GM18867 (cell line): Measurements from ENCODE around the gene SYNGR3.

Experiments
- ATAC-seq: cut with Tn5 transposase; IDR thresholded peaks from one replicate; pipeline ENCODE4 v1.9.1; 2021; ENCODE audit warnings: mild to moderate bottlenecking, moderate library complexity; ENCODE audit not compliant: unreplicated experiment

Gene SYNGR3

DNA sequence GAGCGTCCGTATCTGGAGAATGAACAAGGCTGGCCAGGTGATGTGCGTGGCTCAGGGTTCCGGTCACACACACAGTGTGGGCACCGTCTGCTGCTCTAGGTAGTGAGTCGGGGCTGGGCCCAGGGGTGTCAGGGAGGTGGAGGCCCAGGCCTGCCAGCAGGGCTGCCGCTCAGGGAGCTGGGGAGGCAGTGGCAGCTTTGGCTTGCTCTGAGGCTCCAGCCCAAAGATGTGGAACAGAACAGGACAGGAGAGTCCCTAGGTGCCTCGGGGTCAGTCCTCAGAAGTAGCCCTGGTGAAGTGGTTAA, 13.6 kb upstream of the SYNGR3 start:
- no peak for ATAC-seq

DNA sequence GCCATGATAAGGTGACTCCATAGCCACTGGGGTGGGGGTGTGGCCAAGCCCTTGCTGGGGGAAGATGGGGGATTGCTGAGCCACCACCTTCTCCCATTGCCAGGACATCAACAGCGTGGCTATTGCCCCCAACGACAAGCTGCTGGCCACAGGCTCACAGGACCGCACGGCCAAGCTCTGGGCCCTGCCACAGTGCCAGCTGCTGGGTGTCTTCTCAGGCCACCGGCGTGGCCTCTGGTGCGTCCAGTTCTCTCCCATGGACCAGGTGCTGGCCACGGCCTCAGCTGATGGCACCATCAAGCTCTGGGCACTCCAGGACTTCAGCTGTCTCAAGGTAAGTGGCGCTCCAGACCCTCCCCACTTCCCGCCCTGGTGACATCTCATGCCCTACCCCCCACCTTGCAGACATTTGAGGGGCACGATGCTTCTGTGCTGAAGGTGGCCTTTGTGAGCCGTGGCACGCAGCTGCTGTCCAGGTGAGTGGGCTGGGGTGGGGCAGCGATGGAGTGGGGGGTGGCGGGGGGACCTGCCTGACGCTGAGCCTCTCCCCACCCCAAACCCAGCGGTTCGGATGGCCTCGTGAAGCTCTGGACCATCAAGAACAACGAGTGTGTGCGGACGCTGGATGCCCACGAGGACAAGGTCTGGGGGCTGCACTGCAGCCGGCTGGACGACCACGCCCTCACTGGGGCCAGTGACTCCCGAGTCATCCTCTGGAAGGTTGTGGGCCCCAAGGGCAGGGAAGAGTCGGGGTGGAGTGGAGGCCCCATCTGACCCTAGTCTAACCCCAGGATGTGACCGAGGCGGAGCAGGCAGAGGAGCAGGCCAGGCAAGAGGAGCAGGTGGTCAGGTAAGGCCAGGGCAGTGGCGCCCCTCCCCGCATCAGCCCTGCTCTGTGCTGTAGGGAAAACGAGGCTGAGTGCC, 12.6 kb upstream of the SYNGR3 start:
- ATAC-seq = no peak

DNA sequence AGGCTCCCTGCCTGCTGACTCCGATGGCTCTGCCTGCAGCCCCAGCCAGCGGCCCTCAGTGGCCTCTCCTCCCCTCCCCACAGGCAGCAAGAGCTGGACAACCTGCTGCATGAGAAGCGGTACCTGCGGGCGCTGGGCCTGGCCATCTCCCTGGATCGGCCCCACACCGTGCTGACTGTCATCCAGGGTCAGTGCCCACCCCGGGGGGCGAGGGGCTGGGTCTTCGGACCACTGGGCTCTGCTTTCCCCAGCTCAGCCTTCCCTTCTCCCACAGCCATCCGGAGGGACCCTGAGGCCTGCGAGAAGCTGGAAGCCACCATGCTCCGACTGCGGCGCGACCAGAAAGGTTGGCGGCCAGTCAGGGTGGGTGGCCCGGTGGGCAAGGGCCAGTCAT, 11.9 kb upstream of the SYNGR3 start:
- no peak for ATAC-seq

DNA sequence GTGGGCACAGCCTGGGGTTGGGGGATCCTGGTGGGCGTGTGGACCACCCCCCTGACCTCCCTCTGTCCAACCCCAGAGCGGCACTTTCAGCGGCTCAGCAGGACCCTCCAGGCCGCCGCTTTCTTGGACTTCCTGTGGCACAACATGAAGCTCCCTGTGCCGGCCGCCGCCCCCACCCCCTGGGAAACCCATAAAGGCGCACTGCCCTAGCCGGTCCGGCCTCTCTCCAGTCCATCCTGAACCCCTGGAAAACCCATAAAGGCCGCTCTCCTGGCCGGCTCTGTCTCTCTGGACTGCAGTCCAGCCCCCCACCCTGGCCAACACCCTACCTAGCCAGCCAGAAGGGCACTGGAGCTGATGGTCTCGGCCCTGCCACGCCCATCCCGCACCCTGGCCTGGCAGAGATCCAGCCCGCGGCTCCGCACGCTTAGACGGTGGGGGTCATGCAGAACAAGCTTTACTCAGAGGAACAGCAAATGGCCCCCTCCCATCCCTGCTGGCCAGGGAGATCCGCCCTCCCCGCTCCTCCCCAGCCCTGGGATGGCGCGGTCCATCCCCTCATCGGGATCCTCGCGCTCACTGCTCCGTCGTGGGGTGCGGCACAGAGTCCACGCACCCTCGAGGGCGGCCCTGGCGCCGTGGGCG, 11.2 kb upstream of the SYNGR3 start:
- ATAC-seq = no peak

DNA sequence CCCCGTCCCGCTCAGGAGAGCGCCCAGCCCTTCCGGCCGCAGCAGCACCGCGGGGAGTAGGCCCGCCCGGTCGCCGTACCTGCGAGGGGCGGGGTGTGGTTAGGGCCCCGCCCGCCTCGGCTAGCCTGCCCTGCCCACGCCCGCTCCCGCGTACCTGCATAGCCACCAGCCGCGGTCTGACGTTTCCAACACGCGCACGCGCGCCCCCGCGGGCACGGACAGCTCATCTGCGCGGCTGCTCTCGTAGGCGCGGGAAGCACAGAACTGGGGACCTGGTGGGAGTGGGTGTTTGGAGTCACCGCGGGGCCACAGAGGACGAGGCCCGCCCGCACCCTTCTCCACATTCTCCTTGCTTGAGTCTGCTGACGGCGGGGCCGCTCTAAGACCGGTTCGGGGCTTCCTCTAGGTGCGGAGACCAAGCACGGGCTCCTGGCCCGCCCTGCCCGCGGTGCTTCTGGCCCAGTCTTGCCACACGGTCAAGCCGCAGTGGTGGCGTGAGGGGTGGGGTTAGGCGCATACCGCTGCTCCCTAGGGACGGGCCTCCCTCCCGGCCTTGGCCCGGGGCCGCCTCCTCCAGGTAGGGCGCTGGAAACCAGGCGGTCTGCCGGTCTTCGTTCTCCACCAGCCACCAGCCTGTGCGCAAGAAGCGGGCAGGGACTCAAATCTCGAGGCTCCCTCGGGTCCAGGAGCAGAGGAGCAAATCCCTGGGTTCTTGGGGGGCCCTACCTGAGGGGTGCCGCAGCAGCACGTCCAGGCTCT, 10.3 kb upstream of the SYNGR3 start:
- ATAC-seq = no peak

DNA sequence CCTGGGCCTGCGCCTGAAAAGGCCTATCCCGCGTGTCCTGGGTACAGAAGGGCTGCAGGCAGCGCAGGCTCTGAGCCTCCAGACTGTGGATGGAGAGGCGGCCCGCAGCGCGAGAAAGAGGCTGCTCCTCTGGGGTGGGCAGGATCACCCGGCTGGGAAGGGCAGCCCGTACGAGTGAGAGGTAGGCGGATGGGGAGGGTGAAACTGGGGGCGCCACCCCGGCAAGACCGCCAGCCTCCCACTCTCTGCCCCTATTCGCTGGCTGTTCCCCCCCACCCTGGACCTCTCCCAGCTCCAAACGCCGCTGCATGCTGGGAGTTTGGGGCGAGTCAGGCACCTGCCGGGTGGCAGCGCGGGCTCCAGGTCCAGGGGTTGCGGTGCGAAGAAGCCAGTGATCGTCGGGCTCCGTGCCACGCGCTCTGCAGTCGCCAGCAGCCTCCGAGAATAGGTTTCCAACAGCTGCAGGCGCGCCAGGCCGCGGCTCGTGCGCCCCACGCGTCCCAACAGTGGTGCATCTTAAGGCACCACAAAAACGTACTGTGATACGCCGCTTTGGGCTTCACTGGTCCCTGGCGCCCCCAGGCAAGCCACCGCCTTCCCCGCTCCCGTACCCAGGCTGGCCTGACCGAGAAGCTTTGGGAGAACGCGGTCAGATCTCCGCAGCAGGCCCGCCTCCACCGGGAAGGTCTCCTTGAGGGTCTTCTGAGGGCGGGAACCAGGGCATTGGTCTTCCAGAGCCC, 9.6 kb upstream of the SYNGR3 start:
- ATAC-seq = no peak

DNA sequence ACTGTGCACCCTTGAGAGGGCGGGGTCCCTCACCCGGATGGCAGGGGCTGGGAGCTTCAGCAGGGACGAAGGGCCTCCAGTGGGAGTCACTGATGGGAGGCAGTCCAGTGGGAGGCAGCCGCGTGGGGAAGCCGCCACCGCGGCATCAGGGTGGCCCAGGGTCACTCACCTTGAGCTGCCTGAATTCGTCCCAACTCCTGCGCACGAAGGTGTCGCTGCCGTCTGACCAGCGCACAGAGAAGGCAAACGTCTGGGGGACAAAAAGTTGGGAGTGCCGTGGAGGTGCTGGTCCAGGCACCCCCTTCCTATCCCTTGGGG, 9.0 kb upstream of the SYNGR3 start:
- no peak for ATAC-seq

DNA sequence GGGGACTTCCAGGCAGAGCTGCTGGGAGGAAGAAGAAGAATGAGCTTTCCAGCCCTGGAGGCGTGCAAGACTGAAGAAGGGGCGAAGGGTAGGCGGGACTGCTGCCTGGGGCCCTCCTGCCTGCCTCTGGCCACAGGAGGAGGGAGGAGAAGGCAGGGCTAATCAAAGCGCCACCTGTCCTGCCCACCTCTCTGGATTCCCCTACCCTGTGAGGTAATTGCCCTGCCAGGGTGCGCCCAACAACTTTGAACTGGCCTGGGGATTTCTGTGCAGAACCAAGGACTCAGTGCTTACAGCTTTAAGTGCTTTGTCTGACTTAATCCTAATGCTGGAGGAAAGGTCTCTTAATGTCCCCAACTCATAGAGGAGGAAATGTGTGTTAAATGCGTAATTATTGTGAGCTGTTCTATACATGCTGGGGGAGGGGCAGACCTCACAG, 8.4 kb upstream of the SYNGR3 start, which contains the start of gene NOXO1:
Gene NOXO1, minus strand, starts transcription at position 72 of the 439 bp plus-strand sequence. CDS start 290 bp downstream, outside the sequence.
- no peak for ATAC-seq

DNA sequence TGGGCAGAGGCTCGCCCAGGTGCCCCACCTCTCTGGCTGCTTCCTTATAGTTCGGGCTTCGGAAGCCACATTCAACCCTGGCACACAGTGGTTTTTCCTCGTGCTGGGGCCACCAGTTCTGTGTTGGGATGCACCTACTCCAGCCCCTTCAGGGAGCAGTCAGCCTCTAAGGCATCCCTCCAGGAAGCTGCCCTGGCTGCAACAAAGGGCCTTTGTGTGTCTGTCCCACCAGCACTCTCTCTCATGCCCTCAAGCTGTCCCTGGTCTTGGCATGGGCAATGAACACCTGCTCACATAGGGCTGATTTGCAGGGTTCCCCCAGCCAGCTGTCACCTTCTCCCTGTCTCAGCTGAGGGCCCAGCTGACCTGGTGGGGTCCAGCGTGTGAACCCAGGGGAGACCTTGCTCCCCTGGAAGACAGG, 7.7 kb upstream of the SYNGR3 start:
- no peak for ATAC-seq

DNA sequence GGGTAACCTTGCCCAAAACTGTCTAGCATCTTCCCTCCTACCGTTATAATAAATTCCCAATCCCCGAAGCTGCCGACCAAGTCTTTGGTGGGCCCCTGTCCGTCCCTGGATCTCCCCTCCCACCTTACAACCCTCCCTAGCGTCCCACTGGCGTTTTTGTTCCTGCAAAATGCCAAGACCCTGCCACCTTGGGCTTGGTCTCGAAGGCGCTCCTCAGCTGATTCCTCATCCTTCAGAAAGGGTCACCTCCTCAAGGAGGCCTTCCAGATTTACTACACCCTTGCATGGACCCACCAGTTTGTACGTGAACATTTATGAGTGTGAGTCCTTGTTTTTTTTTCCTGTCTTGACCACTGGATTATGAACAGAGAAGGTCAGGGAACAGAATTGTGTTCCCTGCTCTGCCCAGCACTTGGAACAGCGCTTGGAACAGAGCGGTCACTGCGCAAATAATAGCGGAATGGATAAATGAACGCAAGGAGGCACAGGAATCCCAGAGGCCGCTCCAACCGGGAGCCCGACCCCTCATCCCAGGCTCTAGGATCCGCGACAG, 6.7 kb upstream of the SYNGR3 start:
- no peak for ATAC-seq

DNA sequence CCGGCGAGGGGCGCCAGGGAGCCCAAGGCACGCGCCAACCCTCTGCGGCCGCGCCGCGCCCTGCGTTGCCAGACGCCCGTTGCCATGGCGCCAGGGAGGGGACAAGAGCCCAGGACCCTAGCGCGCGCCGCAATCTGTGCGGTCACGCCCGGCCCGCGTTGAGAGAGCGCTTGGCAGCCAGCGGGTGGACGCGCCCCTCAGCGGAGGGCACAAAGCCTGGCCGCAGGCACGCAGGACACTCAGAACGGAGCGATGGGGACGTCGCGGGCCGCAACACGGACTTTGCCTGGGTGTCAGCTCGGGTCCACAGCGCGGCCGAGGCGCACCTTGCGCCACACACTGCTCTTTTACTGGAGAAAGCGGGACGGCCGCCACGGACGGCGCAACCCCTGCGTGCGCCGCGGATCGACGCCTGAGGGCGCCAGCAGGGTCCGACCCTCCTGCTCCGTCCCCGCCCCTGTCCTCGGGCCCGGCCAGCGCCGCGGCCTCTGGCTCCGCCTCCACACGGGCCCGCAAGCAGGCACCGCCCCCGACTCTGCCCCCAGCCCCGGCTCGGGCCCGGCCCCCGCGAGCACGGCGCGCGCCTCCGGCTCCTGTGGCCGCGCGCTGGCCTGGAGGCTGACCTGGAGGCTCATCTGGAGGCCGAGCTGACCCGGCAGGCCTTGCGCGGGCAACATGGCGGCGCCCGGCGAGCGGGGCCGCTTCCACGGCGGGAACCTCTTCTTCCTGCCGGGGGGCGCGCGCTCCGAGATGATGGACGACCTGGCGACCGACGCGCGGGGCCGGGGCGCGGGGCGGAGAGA, 6.0 kb upstream of the SYNGR3 start, which contains the start of gene GFER:
Gene GFER, plus strand, starts transcription at position 650 of the 803 bp plus-strand sequence. Its CDS starts 26 bp downstream, at position 676.
- peak; percentile 74 for ATAC-seq

DNA sequence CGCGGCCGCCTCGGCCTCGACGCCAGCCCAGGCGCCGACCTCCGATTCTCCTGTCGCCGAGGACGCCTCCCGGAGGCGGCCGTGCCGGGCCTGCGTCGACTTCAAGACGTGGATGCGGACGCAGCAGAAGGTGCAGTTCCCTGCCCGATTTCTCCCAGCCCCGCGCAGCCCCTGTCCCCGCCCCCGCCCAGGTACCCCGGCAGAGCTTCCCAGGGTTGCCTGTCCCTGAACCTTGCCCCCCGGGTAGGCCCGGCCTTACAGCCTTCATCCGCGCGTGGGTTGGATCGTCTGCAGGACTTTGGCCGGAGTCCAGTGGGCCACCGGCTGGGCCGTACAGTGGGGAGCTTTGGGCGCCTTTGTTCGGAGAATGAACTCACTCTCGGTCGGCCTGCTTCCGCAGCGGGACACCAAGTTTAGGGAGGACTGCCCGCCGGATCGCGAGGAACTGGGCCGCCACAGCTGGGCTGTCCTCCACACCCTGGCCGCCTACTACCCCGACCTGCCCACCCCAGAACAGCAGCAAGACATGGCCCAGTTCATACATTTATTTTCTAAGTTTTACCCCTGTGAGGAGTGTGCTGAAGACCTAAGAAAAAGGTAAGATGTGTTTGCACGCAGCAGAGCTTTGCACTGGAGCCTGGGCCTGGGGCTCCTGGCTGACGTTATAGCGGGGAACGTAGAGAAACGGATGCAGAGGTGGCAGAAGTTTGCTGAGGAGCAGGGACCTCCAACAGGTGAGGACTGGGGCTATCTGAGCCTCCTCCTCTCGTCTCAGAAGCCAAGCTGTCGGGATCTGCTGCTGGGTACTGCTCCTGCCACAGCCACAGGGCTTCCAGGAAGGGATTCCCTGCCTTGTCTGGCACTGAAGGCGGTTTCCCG, 5.2 kb upstream of the SYNGR3 start:
- no peak for ATAC-seq

DNA sequence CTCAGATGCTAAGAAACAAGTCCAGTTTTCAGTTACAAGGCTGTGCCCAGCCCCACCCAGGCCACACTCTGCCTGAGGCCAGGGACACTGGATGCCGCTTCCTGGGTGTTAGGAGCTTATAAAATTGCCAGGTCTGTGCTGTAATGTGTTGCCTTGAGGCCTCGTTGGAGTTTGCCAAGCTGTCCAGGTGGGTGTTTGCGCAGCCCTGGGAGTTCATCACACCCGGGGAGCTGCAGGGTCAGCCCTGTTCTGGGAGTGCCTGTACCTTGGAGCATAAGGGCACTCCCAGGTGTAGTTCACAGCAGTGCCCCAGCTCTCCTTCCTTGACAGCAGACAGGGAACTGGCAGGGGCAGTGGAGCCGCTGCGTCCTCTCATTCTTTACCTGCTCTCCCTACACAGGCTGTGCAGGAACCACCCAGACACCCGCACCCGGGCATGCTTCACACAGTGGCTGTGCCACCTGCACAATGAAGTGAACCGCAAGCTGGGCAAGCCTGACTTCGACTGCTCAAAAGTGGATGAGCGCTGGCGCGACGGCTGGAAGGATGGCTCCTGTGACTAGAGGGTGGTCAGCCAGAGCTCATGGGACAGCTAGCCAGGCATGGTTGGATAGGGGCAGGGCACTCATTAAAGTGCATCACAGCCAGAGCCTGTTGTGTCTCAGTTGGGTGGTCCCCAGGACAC, 4.2 kb upstream of the SYNGR3 start:
- no peak for ATAC-seq

DNA sequence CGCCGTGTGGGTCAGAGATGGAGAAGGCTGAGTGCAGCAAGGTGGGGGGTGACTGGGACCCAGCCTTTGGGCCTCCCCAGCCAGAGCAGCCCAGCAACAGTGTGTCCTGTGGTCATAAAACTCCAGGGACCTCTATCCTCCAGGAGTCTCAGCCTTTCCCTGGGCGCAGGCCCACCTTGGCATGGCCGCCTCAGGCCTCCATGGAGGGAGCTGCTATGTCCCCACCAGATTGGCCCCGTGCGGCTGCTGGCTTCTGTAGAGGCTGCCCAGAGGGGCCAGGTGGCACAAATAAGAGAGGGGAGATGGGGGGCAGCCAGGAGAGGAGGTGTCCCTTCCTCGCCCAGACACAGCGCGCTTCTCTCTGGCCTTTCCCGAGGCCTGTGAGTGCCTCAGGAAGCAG, 2.6 kb upstream of the SYNGR3 start:
- ATAC-seq = no peak

DNA sequence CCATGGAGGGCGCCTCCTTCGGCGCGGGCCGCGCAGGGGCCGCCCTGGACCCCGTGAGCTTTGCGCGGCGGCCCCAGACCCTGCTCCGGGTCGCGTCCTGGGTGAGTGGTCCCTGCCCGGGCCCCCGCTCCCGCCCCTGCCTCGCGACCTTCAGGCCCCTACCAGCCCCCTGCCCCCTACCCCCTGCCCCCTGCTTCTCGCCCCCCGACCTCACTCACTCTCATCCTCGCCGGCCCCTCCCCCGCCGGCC, 256 bp downstream of the SYNGR3 start:
- ATAC-seq = no peak

DNA sequence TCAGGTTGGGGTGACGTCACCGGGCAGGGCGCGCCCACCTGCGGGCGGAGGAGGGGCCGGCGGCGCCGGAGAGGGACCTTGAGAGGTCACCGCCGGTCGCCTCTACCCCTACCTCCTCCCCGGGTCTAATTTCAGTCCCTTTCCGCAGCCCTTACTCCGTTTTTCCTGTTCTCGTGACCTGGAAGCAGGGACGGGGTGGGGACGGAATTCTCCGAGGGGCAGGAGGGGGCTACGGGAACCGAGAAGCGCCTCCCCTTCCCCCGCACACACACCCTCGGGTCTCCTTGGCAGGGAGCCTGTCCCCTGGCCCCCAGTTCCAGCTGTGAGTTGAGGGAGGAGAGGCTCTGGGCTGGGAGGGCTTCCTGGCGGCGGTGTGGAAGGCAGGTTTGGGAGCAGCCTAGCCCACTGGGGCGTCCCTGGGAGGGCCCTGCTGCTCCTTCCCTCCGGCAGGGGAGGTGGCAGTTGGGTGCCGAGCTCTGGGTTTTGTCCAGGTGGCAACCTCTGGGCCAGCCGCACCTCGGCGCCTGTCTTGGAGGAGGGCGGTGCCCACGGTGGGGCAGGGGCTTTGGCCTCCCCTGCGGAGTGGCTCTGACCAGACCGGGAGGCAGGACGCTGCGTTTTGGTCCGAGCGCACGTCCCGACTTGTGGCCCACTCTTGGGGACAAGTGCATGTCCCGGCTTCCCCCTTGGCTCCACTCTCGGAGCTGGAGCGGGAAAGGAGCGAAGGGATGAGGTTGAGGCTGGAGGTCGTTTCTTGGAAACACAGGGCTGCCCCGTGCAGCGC, 773 bp downstream of the SYNGR3 start:
- peak; percentile 5 for ATAC-seq

DNA sequence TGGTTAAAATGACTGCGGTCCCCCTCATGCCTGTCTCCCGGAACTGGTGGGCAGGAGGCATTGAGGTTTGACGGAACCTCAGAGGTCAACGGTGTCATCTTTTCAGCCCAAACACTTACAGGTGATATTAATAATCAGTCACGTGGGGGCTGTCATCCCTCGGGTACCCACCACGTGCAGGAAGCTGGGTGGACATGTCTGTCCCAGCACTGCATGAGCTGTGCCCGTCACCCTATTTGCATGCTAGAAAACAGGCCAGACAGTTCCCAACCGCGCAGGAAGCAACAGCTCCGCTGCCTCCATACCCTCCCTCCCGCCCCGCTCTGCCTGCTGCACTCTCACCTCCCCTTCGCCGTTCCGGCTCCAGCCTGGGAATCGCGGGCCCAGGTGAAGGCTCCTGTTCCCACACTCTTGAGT, 1.4 kb downstream of the SYNGR3 start:
- peak; percentile 38 for ATAC-seq

DNA sequence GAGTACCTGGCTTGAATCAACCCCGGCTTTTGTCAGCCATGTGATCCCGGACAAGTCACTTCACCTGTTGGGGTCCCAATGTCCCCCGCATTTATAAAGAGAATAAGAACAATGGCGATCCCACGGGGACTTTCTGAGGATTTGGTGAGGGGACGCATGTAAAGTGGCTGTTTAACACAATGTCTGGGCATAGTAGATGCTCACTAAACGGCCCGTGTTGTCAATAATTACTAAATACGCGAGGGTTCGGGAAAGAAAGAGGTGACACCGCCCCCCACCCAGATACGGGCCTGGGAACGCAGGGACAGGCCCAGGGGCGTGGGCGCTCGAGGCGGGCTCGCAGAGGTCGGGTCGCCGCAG, 1.8 kb downstream of the SYNGR3 start:
- no peak for ATAC-seq
